IMR-90 (cell line): ENCODE measurements around the gene PROX2. TPM values are rescaled to one million over a fixed set of nuclear protein-coding genes. Genes with fewer than 3 reads are reported as not detected.

Experiments
- ATAC-seq: fragments of 200-7000 bp; cut with Tn5 transposase; 2 replicates; pipeline ENCODE4 v1.9.1; 2020; ENCODE audit warnings: low read depth, mild to moderate bottlenecking, moderate library complexity
- BruUV-seq: library from RNA; stranded (reverse); fragments of 400-500 nt; replicated peaks from 2 replicates; lab custom pipeline; 2021; lab: Mats Ljungman, UMichigan
- CTCF ChIA-PET: fragments of 300-600 bp; formaldehyde crosslinking; extraction: SDS; loops from one replicate; lab custom pipeline; 2021; ENCODE audit warnings: antibody characterized with exemption; lab: Yijun Ruan, JAX
- POLR2A ChIA-PET: fragments of 300-600 bp; sonication (Branson Sonifier 250); formaldehyde crosslinking; loops from one replicate; lab custom pipeline; 2022; ENCODE audit warnings: antibody characterized with exemption; ENCODE audit not compliant: unreplicated experiment; lab: Charles Lee
- DNase-seq: peaks from one replicate; pipeline ENCODE4 v3.0.0; 2013
- H2AFZ ChIP-seq: replicated peaks from 2 replicates; pipeline ENCODE3; 2013; ENCODE audit warnings: low read length, mild to moderate bottlenecking; ENCODE audit not compliant: poor library complexity
- H2AK5ac ChIP-seq: 2 replicates; pipeline ENCODE4 v1.6.1; 2013; ENCODE audit warnings: low read depth, low read length, inconsistent platforms
- H2AK9ac ChIP-seq: replicated peaks from 2 replicates; pipeline ENCODE3; 2013; ENCODE audit warnings: mild to moderate bottlenecking, low read depth, low read length, moderate library complexity; ENCODE audit not compliant: poor library complexity
- H2BK120ac ChIP-seq: 2 replicates; pipeline ENCODE4 v1.6.1; 2013; ENCODE audit warnings: low read depth, low read length, inconsistent platforms
- H2BK15ac ChIP-seq: 3 replicates; pipeline ENCODE4 v1.6.1; 2013; ENCODE audit warnings: low read depth, low read length, inconsistent platforms
- H2BK20ac ChIP-seq: 2 replicates; pipeline ENCODE4 v1.6.1; 2013; ENCODE audit warnings: low read depth, mild to moderate bottlenecking, inconsistent platforms, low read length, moderate library complexity
- H2BK5ac ChIP-seq: 2 replicates; pipeline ENCODE4 v1.6.1; 2013; ENCODE audit warnings: mild to moderate bottlenecking, low read depth, low read length, inconsistent platforms; ENCODE audit not compliant: poor library complexity, severe bottlenecking
- H3K14ac ChIP-seq: replicated peaks from 2 replicates; pipeline ENCODE4 v1.6.1; 2013; ENCODE audit warnings: low read depth, low read length, inconsistent platforms
- H3K18ac ChIP-seq: 2 replicates; pipeline ENCODE4 v1.6.1; 2013; ENCODE audit warnings: low read depth, low read length, control low read depth
- H3K23ac ChIP-seq: 2 replicates; pipeline ENCODE4 v1.6.1; 2013; ENCODE audit warnings: low read depth, low read length, inconsistent platforms
- H3K27ac ChIP-seq: 2 replicates; pipeline ENCODE4 v1.5.1; 2013; ENCODE audit warnings: mild to moderate bottlenecking, control low read depth, low read length; ENCODE audit not compliant: insufficient read depth
- H3K27me3 ChIP-seq: 2 replicates; pipeline ENCODE4 v1.6.1; 2013; ENCODE audit warnings: low read length; ENCODE audit not compliant: control insufficient read depth, insufficient read depth
- H3K36me3 ChIP-seq: 2 replicates; pipeline ENCODE4 v1.6.1; 2013; ENCODE audit warnings: low read length, mixed read lengths; ENCODE audit not compliant: control insufficient read depth, insufficient read depth
- H3K4ac ChIP-seq: 2 replicates; pipeline ENCODE4 v1.6.1; 2013; ENCODE audit warnings: low read depth, low read length, inconsistent platforms
- H3K4me1 ChIP-seq: 2 replicates; pipeline ENCODE4 v1.6.1; 2013; ENCODE audit warnings: low read length, mixed read lengths; ENCODE audit not compliant: control insufficient read depth, insufficient read depth
- H3K4me2 ChIP-seq: 2 replicates; pipeline ENCODE4 v1.6.1; 2013; ENCODE audit warnings: low read depth, mild to moderate bottlenecking, control low read depth, low read length, moderate library complexity
- H3K4me3 ChIP-seq: 2 replicates; pipeline ENCODE4 v1.5.1; 2013; ENCODE audit warnings: low read depth, mild to moderate bottlenecking, control low read depth, low read length, moderate library complexity; ENCODE audit not compliant: insufficient read depth
- H3K56ac ChIP-seq: 2 replicates; pipeline ENCODE4 v1.6.1; 2013; ENCODE audit warnings: low read length, inconsistent platforms; ENCODE audit not compliant: insufficient read depth; ENCODE audit errors: extremely low read depth
- H3K79me1 ChIP-seq, 2 experiments: 2 replicates each; pipeline ENCODE4 v1.6.1; 2013; ENCODE audit warnings: low read length in 2 of 2, inconsistent platforms in 1 of 2, low read depth in 1 of 2
- H3K9ac ChIP-seq: 2 replicates; pipeline ENCODE4 v1.6.1; 2013; ENCODE audit warnings: low read depth, low read length, control low read depth
- H3K9me1 ChIP-seq: 2 replicates; pipeline ENCODE4 v1.6.1; 2013; ENCODE audit warnings: low read length, inconsistent platforms; ENCODE audit not compliant: insufficient read depth
- H3K9me3 ChIP-seq: 2 replicates; pipeline ENCODE4 v1.6.1; 2013; ENCODE audit warnings: low read length; ENCODE audit not compliant: control insufficient read depth, insufficient read depth
- H4K20me1 ChIP-seq: 2 replicates; pipeline ENCODE4 v1.6.1; 2013; ENCODE audit warnings: low read length, inconsistent platforms; ENCODE audit not compliant: insufficient read depth
- H4K5ac ChIP-seq: 2 replicates; pipeline ENCODE4 v1.6.1; 2013; ENCODE audit warnings: mild to moderate bottlenecking, low read depth, low read length, control low read depth
- H4K8ac ChIP-seq, 2 experiments: 2 replicates each; pipeline ENCODE4 v1.6.1; 2013; ENCODE audit warnings: low read depth in 2 of 2, low read length in 2 of 2, control low read depth in 1 of 2, inconsistent platforms in 1 of 2
- H4K91ac ChIP-seq: 2 replicates; pipeline ENCODE4 v1.6.1; 2013; ENCODE audit warnings: low read depth, low read length, inconsistent platforms; ENCODE audit not compliant: insufficient read depth
- MAFK ChIP-seq: IDR thresholded peaks from 2 replicates; pipeline ENCODE4 v1.6.1; 2012; ENCODE audit warnings: low read depth, low read length, improper control_type of control experiment
- NFE2L2 ChIP-seq: fragments of 150-350 bp; IDR thresholded peaks from 2 replicates; pipeline ENCODE4 v1.6.1; 2016; ENCODE audit warnings: low read depth, mild to moderate bottlenecking, low read length
- RAD21 ChIP-seq: IDR thresholded peaks from 2 replicates; pipeline ENCODE4 v1.6.1; 2012; ENCODE audit warnings: low read length, improper control_type of control experiment
- WGBS, 2 experiments: methylation state at CpG; one replicate each; pipeline versions ENCODE4 v1.1.5 to v1.1.7; 2013; ENCODE audit warnings: missing lambda C conversion rate in 2 of 2; ENCODE audit not compliant: insufficient read length in 1 of 2; ENCODE audit errors: extremely low coverage in 2 of 2; 5-methylcytosine and 5-hydroxymethylcytosine counted together
- dilution Hi-C: fragments of 300-500 bp; cut with HindIII; formaldehyde crosslinking; loops from one replicate; pipeline ENCODE4 v1.14.3; 2018; ENCODE audit warnings: low sequenced_read_pairs; ENCODE audit not compliant: unreplicated experiment
- in situ Hi-C: fragments of 300-500 bp; cut with MboI; formaldehyde crosslinking; loops from 3 replicates; pipeline ENCODE4 v1.14.3; 2019; ENCODE audit warnings: low sequenced_read_pairs, inconsistent platforms, mixed read lengths
- intact Hi-C: fragments of 100-400 bp; cut with micrococcal nuclease; formaldehyde crosslinking; loops from 2 replicates; pipeline ENCODE4 v1.10.0; 2022
- polyA plus RNA-seq, 3 experiments: library from polyadenylated mRNA; depleted of rRNA; stranded (reverse); fragments of >200 nt; gene quantifications; 2 replicates each; pipeline ENCODE4 v1.2.3, GENCODE V29; 2012; ENCODE audit warnings: low replicate concordance in 1 of 3
- total RNA-seq: library from RNA; depleted of rRNA; stranded (reverse); fragments of >200 nt; gene quantifications from 2 replicates; pipeline ENCODE4 v1.2.3, GENCODE V29; 2012

The PROX2 gene
- total and polyA plus RNA-seq, 2 of the 4 experiments (the other 2 are of a cell fraction) = not detected

GRCh38 chr14:74902941-74903705 lies 27.2 kb upstream of the PROX2 start:
- 80% methylated on average over 2 of the region's 10 CpGs; no CpG with 5 or more reads in 1 of the 2 experiments for WGBS, 2 experiments
- TF ChIP-seq RAD21 (no peak), MAFK (no peak), NFE2L2 (no peak)
- peaks cover 3% of the 10 kb centered on the region; the same call in 1 of the 2 replicates for H3K9me1 ChIP-seq
- H3K9ac ChIP-seq = no peak overlapping the region
- BruUV-seq = TSS peak; percentile 91
- H3K4me3 ChIP-seq = no peak overlapping the region
- dilution Hi-C loops (no loop called here), intact Hi-C loops (no loop called here), in situ Hi-C loops (loop anchor here (5.0 kb wide), 1 partner anchor 41 kb away; no protein-coding TSS in a partner anchor)
- no peak overlapping the region for H3K27ac ChIP-seq
- ChIA-PET POLR2A (no interaction called here), CTCF (no interaction called here)
- no peak overlapping the region for H2AK9ac ChIP-seq
- H3K23ac ChIP-seq = no peak overlapping the region
- peaks cover 51% of the 10 kb centered on the region for H3K36me3 ChIP-seq
- H2AK5ac ChIP-seq = no peak overlapping the region
- no peak overlapping the region for H4K8ac ChIP-seq
- H2BK15ac ChIP-seq = no peak overlapping the region
- H2BK120ac ChIP-seq = no peak overlapping the region
- no peak overlapping the region for H3K4me2 ChIP-seq
- H4K20me1 ChIP-seq = peaks cover 8% of the 10 kb centered on the region
- DNase-seq = no peak
- H3K27me3 ChIP-seq = no peaks in the 10 kb centered on the region
- H4K5ac ChIP-seq = no peak overlapping the region
- H3K4ac ChIP-seq = no peak overlapping the region
- no peak overlapping the region for H3K56ac ChIP-seq
- no peaks in the 10 kb centered on the region; the same call in 1 of the 2 replicates for H3K4me1 ChIP-seq
- no peak overlapping the region for H4K91ac ChIP-seq
- no peak overlapping the region for H3K18ac ChIP-seq
- no peak for ATAC-seq
- H3K9me3 ChIP-seq = no peaks in the 10 kb centered on the region
- H2BK5ac ChIP-seq = no peak overlapping the region
- peaks cover 0 to 6% of the 10 kb centered on the region in 2 experiments; a peak in 3 of 4 replicates for H3K79me1 ChIP-seq
- no peak overlapping the region for H2BK20ac ChIP-seq
- H3K14ac ChIP-seq = no peak overlapping the region
- no peak overlapping the region for H2AFZ ChIP-seq
